ENCODE data around the gene DNAH2. TPM values are rescaled to one million over a fixed set of nuclear protein-coding genes. Genes with fewer than 3 reads are reported as not detected.

The DNAH2 gene
- total RNA-seq, 4 donors from 2014 or later, result under 0.01 to 1.4 (median under 0.01) TPM

DNA sequence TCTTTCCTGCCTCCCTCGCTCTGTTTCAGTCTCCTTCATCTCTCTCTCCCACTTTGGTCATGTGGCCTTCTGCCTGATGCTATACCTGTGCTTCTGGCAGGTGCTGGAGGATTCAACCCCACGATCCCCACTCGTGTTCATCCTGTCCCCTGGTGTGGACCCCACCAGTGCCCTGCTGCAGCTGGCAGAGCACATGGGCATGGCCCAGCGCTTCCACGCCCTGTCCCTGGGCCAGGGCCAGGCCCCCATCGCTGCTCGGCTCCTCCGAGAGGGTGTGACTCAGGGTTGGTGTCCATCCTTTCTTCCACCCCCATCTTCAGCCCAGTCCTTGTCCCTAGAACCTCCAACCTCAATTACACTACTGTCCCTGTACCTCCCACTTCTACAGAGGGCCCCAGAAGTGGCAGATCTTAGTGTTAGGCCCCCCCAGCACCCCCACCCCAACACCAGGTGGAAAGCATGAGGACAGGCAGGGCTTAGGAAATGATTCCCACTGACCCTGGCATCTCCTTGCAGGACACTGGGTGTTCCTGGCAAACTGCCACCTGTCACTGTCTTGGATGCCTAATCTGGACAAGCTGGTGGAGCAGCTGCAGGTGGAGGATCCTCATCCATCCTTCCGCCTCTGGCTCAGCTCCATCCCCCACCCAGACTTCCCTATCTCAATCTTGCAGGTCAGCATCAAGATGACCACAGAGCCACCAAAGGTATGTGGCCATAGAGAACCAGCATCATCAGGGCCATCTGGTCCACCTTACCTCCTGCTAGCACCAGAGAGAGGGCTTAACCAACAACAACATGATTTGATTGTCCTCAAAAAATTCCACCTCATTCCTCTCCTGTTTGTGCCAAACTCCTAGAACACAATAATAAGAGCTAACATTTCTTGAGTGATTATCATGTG is 106.7 kb downstream of the DNAH2 start:
- no peak for DNase-seq (ENCODE audit: low spot score in 2 of 2)
- TF ChIP-seq EP300 (IDR thresholded peaks at IDR 0.05), result no peak
- TF ChIP-seq POLR2A (IDR thresholded peaks at IDR 0.05), result no peak
- TF ChIP-seq, protein P1, sequence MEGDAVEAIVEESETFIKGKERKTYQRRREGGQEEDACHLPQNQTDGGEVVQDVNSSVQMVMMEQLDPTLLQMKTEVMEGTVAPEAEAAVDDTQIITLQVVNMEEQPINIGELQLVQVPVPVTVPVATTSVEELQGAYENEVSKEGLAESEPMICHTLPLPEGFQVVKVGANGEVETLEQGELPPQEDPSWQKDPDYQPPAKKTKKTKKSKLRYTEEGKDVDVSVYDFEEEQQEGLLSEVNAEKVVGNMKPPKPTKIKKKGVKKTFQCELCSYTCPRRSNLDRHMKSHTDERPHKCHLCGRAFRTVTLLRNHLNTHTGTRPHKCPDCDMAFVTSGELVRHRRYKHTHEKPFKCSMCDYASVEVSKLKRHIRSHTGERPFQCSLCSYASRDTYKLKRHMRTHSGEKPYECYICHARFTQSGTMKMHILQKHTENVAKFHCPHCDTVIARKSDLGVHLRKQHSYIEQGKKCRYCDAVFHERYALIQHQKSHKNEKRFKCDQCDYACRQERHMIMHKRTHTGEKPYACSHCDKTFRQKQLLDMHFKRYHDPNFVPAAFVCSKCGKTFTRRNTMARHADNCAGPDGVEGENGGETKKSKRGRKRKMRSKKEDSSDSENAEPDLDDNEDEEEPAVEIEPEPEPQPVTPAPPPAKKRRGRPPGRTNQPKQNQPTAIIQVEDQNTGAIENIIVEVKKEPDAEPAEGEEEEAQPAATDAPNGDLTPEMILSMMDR (IDR thresholded peaks at IDR 0.05), result no peak
- no peaks in the 10 kb centered on the region for H3K9me3 ChIP-seq
- H3K27me3 ChIP-seq, result peaks cover 0 to 4% of the 10 kb centered on the region in 2 donors
- no peak overlapping the region for H3K27ac ChIP-seq
- H3K36me3 ChIP-seq, result no peaks in the 10 kb centered on the region
- WGBS, 2 donors, result 81 to 82% methylated on average over 9 of the region's 9 CpGs
- no peak overlapping the region for H3K4me3 ChIP-seq
- H3K4me1 ChIP-seq, result peaks cover 0 to 8% (median 0%) of the 10 kb centered on the region in 4 donors

DNA sequence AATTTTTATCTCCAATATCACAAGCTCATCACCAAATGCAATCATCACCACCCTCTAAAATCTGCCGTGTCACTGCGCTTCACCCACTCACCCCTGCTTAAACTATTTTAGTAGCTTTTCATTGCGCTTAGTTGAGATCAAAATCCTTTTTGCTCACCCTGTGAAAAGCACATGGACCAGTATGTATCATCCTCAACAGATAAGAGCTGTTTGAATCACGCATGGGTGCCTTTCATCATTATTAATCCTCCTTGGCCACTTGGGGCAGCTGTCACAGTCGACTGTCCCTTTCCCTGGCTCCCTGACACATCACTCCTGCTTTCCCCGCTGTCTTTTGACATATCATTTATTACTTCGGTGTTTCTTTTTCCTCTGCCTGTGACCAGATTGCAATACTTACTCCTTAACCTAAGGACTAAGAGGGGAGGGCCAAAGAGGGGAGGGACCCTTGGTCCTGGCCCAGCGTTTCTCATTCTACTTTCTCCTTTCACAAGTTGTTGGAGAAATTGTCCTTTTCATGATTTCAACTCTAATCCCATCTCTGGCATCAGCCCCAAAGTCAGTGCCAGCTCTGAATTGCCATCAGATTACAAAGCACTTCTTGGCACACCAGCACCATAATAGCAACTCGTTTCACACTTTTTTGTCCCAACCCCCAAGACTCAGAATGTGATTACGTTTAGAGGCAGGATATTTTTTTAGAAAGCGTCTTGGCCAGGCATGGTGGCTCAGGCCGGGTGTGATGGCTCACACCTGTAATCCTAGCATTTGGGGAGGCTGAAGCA is 107.9 kb downstream of the DNAH2 start:
- peaks cover 0 to 8% (median 0%) of the 10 kb centered on the region in 4 donors for H3K4me1 ChIP-seq
- no peak overlapping the region for H3K27ac ChIP-seq
- no peak for DNase-seq (ENCODE audit: low spot score in 2 of 2)
- H3K4me3 ChIP-seq, result no peak overlapping the region
- no peaks in the 10 kb centered on the region for H3K9me3 ChIP-seq
- no peak for TF ChIP-seq EP300 (IDR thresholded peaks at IDR 0.05)
- TF ChIP-seq, protein P1 (IDR thresholded peaks at IDR 0.05), result peak in 1 of 5 experiments; percentile 6
- no peak for TF ChIP-seq POLR2A (IDR thresholded peaks at IDR 0.05)
- WGBS, 2 donors, result 37 to 38% methylated on average over 12 of the region's 12 CpGs
- no peaks in the 10 kb centered on the region for H3K36me3 ChIP-seq
- H3K27me3 ChIP-seq, result peaks cover 0 to 13% of the 10 kb centered on the region in 2 donors

DNA sequence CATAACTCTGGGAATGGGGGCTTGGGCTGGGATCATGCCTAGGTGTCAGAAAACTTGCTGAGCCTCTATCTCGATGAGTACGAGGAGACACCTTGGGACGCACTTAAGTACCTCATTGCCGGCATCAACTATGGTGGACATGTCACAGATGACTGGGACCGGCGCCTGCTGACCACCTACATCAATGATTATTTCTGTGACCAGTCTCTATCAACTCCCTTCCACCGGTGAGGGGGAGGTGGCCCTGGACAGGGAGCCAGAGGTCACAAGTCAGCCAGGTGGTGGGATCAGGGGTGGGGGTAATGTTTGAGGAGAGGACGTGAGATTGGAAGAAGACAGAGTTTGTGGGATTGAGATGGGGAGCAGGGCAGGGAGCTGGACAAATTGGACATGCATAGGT is 113.1 kb downstream of the DNAH2 start:
- WGBS, 2 donors, result 80 to 89% methylated on average over 8 of the region's 8 CpGs
- Histone ChIP-seq H3K4me1 (peaks cover 0 to 12% (median 3%) of the 10 kb centered on the region in 4 donors), H3K4me3 (no peak overlapping the region), H3K9me3 (no peaks in the 10 kb centered on the region), H3K27me3 (peaks cover 0 to 18% of the 10 kb centered on the region in 2 donors), H3K36me3 (no peaks in the 10 kb centered on the region), H3K27ac (no peak overlapping the region)
- TF ChIP-seq EP300 (IDR thresholded peaks at IDR 0.05) (no peak), POLR2A (IDR thresholded peaks at IDR 0.05) (no peak)
- TF ChIP-seq, protein P1 (IDR thresholded peaks at IDR 0.05), result no peak
- no peak for DNase-seq (ENCODE audit: low spot score in 2 of 2)

DNA sequence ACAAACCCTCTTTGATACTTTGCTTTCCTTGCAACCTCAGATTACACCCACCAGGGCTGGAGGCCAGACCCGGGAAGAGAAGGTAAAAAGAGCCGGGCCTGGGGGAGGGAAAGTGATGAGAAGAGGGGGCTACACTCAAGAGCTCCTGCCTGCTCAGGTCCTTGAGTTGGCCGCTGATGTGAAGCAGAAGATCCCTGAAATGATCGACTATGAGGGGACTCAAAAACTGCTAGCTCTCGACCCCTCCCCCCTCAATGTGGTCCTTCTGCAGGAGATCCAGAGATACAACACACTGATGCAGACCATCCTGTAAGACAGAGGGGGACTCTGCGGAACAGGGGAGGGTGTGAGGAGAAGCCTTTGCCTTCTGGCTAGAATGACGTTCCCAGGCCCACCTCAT is 113.7 kb downstream of the DNAH2 start:
- Histone ChIP-seq H3K27ac (no peak overlapping the region), H3K27me3 (peaks cover 0 to 18% of the 10 kb centered on the region in 2 donors), H3K36me3 (no peaks in the 10 kb centered on the region), H3K4me1 (peaks cover 0 to 9% (median 6%) of the 10 kb centered on the region in 4 donors), H3K4me3 (no peak overlapping the region), H3K9me3 (no peaks in the 10 kb centered on the region)
- DNase-seq (ENCODE audit: low spot score in 2 of 2), result no peak
- 72 to 77% methylated on average over 7 of the region's 7 CpGs for WGBS, 2 donors
- TF ChIP-seq, protein P1 (IDR thresholded peaks at IDR 0.05), result no peak
- no peak for TF ChIP-seq EP300 (IDR thresholded peaks at IDR 0.05)
- no peak for TF ChIP-seq POLR2A (IDR thresholded peaks at IDR 0.05)

All from tibial nerve (tissue), 4 donors.